Measurements from ENCODE around the gene MRM1.

The MRM1 gene

GRCh38 chr17:36650096-36650775 lies 48.9 kb downstream of the MRM1 start:
- TF ChIP-seq, protein P1, sequence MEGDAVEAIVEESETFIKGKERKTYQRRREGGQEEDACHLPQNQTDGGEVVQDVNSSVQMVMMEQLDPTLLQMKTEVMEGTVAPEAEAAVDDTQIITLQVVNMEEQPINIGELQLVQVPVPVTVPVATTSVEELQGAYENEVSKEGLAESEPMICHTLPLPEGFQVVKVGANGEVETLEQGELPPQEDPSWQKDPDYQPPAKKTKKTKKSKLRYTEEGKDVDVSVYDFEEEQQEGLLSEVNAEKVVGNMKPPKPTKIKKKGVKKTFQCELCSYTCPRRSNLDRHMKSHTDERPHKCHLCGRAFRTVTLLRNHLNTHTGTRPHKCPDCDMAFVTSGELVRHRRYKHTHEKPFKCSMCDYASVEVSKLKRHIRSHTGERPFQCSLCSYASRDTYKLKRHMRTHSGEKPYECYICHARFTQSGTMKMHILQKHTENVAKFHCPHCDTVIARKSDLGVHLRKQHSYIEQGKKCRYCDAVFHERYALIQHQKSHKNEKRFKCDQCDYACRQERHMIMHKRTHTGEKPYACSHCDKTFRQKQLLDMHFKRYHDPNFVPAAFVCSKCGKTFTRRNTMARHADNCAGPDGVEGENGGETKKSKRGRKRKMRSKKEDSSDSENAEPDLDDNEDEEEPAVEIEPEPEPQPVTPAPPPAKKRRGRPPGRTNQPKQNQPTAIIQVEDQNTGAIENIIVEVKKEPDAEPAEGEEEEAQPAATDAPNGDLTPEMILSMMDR (conservative IDR thresholded peaks at IDR 0.05; ENCODE audit: control insufficient read depth, insufficient read depth, low read depth, low read length), result no peak
- DNase-seq (ENCODE audit: low read depth), result no peak
- no peak overlapping the region for H3K4me3 ChIP-seq (ENCODE audit: control insufficient read depth, low read depth, low read length)

GRCh38 chr17:36653374-36653773 lies 52.0 kb downstream of the MRM1 start:
- DNase-seq (ENCODE audit: low read depth), result no peak
- no peak overlapping the region for H3K4me3 ChIP-seq (ENCODE audit: control insufficient read depth, low read depth, low read length)
- TF ChIP-seq, protein P1 (conservative IDR thresholded peaks at IDR 0.05; ENCODE audit: control insufficient read depth, insufficient read depth, low read depth, low read length), result no peak

GRCh38 chr17:36653856-36654255 lies 52.5 kb downstream of the MRM1 start:
- DNase-seq (ENCODE audit: low read depth), result no peak
- TF ChIP-seq, protein P1 (conservative IDR thresholded peaks at IDR 0.05; ENCODE audit: control insufficient read depth, insufficient read depth, low read depth, low read length), result no peak
- no peak overlapping the region for H3K4me3 ChIP-seq (ENCODE audit: control insufficient read depth, low read depth, low read length)

DNA sequence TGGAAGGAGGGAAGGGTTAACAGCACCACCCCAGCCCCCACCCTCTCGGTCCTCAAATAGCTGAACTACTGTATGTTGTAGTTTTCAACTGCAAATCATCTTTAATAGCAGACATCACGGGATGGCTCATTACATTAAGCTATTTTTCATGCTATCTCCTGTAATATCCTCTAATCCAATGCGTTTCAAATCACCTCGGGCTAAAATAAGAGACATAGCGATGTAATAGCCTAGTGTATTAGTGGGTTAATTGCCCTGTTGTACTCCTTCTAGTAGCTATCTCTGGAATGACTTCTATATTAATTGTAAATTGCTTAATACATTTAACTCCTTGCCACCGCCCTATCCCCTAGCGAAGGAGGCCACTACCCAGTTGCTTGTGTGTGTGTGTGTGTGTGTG lies 54.3 kb downstream of the MRM1 start:
- TF ChIP-seq, protein P1 (conservative IDR thresholded peaks at IDR 0.05; ENCODE audit: control insufficient read depth, insufficient read depth, low read depth, low read length), result no peak
- H3K4me3 ChIP-seq (ENCODE audit: control insufficient read depth, low read depth, low read length), result no peak overlapping the region
- no peak for DNase-seq (ENCODE audit: low read depth)

DNA sequence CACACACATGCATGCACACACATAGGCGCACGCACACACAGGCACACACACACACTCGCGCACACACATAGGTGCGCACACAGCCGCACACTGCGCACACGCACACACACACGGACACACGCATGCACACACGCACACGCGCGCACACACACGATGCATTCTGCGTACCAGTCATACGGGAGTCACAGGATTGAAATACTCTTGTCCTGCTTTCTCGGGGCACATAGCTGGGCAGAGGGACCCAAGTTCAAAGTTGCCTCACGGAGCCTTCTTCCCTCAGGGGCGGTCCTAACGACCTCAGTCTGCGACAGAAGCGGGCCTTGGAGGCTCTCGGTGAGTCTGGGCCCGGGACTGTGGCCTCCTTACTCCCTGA lies 56.0 kb downstream of the MRM1 start:
- DNase-seq (ENCODE audit: low read depth), result peak; percentile 1
- H3K4me3 ChIP-seq (ENCODE audit: control insufficient read depth, low read depth, low read length), result peak overlapping the region; percentile 22
- TF ChIP-seq, protein P1 (conservative IDR thresholded peaks at IDR 0.05; ENCODE audit: control insufficient read depth, insufficient read depth, low read depth, low read length), result no peak

DNA sequence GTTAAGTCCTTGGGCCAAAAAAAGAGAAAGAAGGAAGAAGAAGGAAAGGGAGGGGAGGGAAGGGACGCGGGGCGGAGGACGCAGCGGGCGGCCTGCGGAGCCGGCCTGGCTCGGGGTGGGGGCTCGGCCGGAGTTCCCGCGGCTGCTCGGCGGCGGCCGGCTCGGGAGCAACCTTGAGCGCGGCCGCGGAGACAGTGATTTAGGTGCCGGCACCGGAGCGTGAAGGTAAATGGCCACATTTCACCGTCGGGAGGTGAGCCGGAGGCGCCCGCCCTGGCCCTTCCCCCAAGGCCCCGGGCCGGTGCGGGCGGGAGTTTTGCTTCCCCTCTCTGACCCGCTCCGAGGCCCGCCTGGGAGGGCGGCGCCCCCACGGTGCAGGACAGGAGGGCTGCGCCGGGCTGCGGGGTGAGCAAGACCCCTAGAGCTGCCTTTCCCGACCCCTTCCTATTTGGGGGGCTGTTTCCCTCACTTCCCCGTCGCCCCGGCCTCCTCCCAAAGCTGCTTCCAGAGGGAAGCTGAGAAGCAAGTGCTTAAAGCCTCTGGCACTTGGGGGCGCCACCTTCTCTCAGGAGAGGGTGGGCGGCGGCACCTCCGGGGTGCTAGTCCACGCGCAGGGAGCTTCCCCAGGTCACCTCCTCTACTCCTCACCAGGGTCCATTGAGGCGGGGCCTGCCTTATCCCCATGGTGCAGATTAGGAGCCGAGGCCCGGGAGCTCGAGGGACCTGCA lies 56.5 kb downstream of the MRM1 start:
- TF ChIP-seq, protein P1 (conservative IDR thresholded peaks at IDR 0.05; ENCODE audit: control insufficient read depth, insufficient read depth, low read depth, low read length), result no peak
- H3K4me3 ChIP-seq (ENCODE audit: control insufficient read depth, low read depth, low read length), result peak overlapping the region; percentile 22
- no peak for DNase-seq (ENCODE audit: low read depth)

All from fibroblast of mammary gland (primary cell).